ENCODE measurements around the gene KCNAB1. TPM values are rescaled to one million over a fixed set of nuclear protein-coding genes. Genes with fewer than 3 reads are reported as not detected.
A peak's percentile ranks its signal among the peaks of the same experiment; 100 is the strongest.

Gene KCNAB1
- total RNA-seq, 1 donor from 2014 or later, result 3.2 TPM

GRCh38 chr3:156382458-156383346 lies 262.3 kb downstream of the KCNAB1 start:
- Histone ChIP-seq H3K4me3 (no peak overlapping the region), H3K27ac (no peak overlapping the region), H3K4me1 (no peaks in the 10 kb centered on the region), H3K36me3 (no peaks in the 10 kb centered on the region), H3K9me3 (no peaks in the 10 kb centered on the region), H3K27me3 (no peaks in the 10 kb centered on the region)
- ATAC-seq (peak; percentile 77), DNase-seq (no peak)
- TF ChIP-seq, protein P1, sequence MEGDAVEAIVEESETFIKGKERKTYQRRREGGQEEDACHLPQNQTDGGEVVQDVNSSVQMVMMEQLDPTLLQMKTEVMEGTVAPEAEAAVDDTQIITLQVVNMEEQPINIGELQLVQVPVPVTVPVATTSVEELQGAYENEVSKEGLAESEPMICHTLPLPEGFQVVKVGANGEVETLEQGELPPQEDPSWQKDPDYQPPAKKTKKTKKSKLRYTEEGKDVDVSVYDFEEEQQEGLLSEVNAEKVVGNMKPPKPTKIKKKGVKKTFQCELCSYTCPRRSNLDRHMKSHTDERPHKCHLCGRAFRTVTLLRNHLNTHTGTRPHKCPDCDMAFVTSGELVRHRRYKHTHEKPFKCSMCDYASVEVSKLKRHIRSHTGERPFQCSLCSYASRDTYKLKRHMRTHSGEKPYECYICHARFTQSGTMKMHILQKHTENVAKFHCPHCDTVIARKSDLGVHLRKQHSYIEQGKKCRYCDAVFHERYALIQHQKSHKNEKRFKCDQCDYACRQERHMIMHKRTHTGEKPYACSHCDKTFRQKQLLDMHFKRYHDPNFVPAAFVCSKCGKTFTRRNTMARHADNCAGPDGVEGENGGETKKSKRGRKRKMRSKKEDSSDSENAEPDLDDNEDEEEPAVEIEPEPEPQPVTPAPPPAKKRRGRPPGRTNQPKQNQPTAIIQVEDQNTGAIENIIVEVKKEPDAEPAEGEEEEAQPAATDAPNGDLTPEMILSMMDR (IDR thresholded peaks at IDR 0.05), result peak; percentile 53
- intact Hi-C loops (cut with DNase I), result no loop called here

GRCh38 chr3:156383441-156384025 lies 263.2 kb downstream of the KCNAB1 start:
- DNase-seq (no peak), ATAC-seq (no peak)
- Histone ChIP-seq H3K4me1 (no peaks in the 10 kb centered on the region), H3K4me3 (no peak overlapping the region), H3K27me3 (no peaks in the 10 kb centered on the region), H3K36me3 (no peaks in the 10 kb centered on the region), H3K27ac (no peak overlapping the region), H3K9me3 (no peaks in the 10 kb centered on the region)
- TF ChIP-seq, protein P1 (IDR thresholded peaks at IDR 0.05), result no peak
- intact Hi-C loops (cut with DNase I), result no loop called here

DNA sequence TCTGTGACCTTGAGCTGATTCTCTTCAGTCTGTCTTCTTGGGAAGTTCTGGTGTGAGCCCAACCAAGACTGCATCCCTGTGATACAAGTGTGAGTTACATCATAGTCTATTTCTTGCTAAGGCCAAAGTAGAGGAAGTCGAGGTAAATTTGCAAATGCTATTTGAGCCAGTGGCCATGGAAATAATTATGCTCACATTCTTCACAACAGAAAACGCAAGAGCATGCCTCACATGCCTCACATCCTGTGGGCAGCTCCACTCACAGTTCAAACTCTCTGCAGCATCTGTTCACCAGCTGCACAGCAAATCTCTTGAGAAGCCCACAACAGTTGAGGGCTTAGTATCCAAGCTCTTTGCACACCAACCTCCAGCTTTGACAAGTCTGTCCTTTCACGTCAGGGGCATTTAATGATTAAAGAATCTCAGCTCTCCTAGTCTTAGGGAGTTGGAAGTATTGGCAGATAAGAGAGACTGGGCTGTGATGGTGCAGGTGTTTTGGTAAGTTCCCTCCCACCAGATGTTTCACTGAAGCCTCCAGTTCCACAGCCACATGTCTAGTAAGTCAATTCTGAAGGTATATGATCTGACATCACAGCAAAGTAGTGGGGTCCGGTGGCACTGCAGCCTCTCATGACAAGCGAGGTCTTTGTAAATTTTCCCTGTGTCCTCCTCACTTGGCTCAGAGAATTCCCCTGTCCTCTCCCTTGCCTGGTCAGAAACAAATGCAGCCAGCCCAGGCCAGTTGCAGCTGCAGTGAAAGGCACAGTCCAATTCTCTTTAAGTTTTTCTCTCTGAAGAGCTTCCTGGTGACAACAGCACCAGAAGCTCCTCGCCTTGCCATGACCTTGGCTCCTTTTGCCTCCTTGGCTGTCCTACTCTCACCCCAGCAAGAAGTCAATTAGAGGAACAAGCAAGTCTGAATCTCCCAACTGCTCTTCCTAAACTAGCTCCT lies 268.4 kb downstream of the KCNAB1 start:
- Histone ChIP-seq H3K9me3 (no peaks in the 10 kb centered on the region), H3K27me3 (no peaks in the 10 kb centered on the region), H3K36me3 (no peaks in the 10 kb centered on the region), H3K4me3 (no peak overlapping the region), H3K27ac (no peak overlapping the region), H3K4me1 (no peaks in the 10 kb centered on the region)
- TF ChIP-seq, protein P1 (IDR thresholded peaks at IDR 0.05), result no peak
- intact Hi-C loops (cut with DNase I), result no loop called here
- ATAC-seq (no peak), DNase-seq (no peak)

DNA sequence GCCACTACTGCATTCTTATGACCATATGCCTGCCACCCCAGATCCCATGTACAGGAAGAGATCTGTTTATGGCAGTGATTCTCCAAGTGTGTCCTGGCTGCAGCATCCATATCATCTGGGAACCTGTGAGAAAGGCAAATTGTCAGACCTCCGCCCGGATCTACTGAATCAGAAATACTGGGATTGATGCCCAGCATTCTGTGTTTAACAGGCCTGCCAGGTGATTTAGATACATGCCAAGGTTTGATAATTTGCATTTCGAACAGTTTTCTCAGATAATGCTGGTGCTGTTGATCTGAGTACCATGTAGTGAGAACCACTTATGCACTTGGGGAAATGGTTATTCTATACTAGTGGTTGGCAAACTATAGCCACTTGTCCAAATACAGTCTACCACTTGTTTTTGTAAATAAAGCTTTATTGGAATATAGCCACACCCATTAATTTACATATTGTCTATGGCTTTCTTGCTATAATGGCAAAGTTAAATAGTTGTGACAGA lies 269.1 kb downstream of the KCNAB1 start:
- intact Hi-C loops (cut with DNase I), result no loop called here
- ATAC-seq (no peak), DNase-seq (no peak)
- Histone ChIP-seq H3K4me1 (no peaks in the 10 kb centered on the region), H3K27ac (no peak overlapping the region), H3K4me3 (no peak overlapping the region), H3K9me3 (no peaks in the 10 kb centered on the region), H3K36me3 (no peaks in the 10 kb centered on the region), H3K27me3 (no peaks in the 10 kb centered on the region)
- TF ChIP-seq, protein P1 (IDR thresholded peaks at IDR 0.05), result no peak

GRCh38 chr3:156390846-156391245 lies 270.5 kb downstream of the KCNAB1 start:
- Histone ChIP-seq H3K4me1 (no peaks in the 10 kb centered on the region), H3K36me3 (no peaks in the 10 kb centered on the region), H3K27ac (no peak overlapping the region), H3K27me3 (no peaks in the 10 kb centered on the region), H3K9me3 (no peaks in the 10 kb centered on the region), H3K4me3 (no peak overlapping the region)
- intact Hi-C loops (cut with DNase I), result no loop called here
- DNase-seq (no peak), ATAC-seq (no peak)
- TF ChIP-seq, protein P1 (IDR thresholded peaks at IDR 0.05), result no peak
